ENCODE data around the gene GUCY1A1.

DNA sequence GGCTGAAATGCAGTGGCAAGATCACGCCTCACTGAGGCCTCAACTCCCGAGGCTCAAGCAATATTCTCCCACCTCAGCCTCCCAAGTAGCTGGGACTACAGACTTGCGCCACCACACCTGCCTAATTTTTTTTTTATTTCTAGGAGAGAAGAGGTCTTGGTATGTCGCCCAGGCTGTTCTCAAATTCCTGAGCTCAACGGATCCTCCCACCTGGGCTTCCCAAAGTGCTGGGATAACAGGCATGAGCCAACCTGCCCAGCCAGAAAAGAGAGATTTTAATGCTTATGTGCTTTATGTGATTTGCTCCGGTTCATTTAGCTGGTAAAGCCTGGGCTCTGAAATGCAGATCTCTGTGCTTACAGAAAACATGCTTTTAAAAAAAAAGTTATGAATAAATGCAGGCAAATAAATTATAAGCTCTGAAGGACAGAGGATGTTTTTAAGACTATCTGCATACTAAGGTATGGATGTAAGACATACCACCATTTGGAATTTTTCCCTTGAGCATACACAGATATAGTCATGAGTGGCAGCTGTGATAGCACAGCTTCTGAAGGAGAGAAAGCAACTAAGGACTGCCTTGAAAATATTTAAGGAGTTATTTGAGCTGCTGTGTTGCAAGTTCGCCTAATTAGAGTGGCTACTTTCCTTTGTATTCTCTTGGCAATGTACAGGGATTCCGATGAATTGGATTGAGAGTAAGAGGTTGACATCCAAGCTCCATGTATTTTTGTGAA, 106.0 kb downstream of the GUCY1A1 start:
- no peak for TF ChIP-seq POLR2A (IDR thresholded peaks at IDR 0.05)
- TF ChIP-seq, protein P1, sequence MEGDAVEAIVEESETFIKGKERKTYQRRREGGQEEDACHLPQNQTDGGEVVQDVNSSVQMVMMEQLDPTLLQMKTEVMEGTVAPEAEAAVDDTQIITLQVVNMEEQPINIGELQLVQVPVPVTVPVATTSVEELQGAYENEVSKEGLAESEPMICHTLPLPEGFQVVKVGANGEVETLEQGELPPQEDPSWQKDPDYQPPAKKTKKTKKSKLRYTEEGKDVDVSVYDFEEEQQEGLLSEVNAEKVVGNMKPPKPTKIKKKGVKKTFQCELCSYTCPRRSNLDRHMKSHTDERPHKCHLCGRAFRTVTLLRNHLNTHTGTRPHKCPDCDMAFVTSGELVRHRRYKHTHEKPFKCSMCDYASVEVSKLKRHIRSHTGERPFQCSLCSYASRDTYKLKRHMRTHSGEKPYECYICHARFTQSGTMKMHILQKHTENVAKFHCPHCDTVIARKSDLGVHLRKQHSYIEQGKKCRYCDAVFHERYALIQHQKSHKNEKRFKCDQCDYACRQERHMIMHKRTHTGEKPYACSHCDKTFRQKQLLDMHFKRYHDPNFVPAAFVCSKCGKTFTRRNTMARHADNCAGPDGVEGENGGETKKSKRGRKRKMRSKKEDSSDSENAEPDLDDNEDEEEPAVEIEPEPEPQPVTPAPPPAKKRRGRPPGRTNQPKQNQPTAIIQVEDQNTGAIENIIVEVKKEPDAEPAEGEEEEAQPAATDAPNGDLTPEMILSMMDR (IDR thresholded peaks at IDR 0.05 in 8 of 11, conservative IDR thresholded peaks at IDR 0.05 in 3 of 11), result no peak
- TF ChIP-seq POLR2AphosphoS5 (IDR thresholded peaks at IDR 0.05), result no peak

All from spleen (tissue), 7 donors.